GM18858 (cell line): ENCODE results near the gene HSPBP1.

Experiments used
- ATAC-seq: cut with Tn5 transposase; IDR thresholded peaks from one replicate; pipeline ENCODE4 v1.9.1; 2021; ENCODE audit not compliant: unreplicated experiment

Gene HSPBP1

DNA sequence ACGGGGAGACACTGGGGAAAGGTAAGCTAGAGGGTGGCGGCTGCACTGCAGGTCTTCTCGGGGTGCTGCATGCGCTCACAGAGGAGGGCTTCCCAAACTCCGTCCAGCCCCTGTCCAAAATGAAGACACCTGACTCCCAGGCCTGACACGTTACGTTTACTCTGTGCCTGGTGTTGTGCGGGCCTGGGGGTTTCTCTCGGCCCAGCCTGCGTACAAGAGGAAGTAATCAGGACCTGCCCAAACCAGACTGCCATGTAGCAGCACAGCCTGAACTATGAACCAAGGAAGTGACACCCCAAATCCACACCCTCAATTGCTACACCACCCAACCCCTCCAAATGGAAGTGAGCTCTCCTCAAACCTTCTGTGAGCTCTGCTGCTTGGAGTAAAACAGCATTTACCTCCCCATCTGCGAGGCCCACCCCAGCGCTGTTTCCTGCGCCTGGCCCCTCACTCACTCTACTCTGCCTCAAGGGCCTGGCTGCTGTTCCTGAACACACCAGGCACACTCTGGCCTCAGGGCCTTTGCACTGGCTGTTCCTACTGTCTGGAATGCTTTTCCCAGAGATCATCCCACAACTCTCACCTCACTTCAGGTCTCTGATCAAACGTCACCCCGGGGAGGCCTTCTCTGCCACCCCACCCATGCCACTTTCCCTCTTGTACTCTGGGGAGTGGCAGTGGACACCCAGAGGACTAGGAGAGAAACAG lies 3.0 kb downstream of the HSPBP1 start:
- ATAC-seq = no peak

DNA sequence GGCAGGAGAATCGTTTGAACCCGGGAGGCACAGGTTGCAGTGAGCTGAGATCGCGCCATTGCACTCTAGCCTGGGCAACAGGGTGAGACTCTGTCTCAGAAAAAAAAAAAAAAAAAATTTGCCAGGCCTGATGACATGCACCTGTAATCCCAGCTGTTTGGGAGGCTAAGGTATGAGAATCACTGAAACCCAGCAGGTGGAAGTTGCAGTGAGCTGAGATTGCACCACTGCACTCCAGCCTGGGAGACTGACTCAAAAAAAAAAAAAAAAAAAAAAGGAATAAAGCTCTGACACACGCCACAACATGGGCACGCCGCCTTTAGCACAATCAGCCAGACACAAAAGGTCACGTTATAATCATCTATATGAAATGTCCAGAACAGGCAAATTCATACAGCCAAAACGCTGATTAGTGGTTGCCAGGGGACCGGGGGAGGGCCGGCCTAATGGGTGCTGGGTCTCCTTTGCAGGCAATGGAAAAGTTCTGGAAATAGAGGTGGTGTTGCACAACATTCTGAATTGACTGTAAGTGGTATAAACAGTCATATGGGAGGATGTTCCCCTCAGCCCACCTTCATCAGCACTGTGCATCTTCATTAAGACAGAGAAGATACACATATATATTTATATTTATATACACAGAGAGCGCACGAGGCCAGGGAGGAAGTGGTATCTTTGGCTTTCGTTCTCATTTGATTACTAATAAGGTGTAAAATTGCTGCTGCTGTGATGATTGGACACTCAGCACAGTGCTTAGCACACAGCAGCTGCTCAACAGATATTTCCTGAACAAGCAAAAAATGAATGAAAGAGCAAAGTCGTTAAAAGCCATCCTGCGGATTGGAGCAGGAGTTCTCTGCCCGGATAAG lies 3.8 kb downstream of the HSPBP1 start:
- peak; percentile 66 for ATAC-seq

DNA sequence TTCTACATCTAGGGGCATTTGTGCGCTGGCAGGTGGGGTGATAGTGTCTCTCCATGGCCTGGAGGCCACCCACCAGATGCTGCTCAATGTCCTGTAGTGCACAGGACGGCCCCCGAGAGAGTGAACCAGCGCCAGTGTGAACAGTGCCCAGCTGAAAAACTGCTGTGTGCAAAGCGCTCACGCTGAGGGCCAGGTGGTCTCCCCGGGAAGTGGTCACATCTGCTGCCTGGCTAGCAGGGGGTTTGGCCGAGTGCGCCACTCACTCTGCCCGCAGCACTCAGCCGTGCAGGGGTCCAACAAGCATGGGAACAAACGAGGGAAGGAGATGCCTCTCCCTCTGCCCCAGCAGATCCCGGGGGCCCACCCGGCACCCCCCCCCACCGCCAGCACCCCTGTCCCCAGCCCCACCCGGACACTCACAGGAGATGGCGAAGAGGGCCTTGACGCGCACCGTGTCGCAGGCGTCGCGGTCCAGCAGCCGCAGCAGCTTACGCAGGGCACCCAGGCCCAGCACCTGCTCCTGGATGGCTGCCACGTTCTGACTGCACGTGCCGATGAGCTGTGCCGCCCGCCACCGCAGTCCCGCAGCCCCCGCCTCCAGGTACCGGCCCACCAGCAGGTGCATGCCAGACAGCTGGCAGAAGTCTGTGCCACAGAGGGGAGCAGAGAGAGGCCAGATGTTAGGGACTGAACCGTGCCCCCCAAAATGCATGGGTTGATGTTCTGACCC lies 5.8 kb downstream of the HSPBP1 start:
- ATAC-seq = no peak

DNA sequence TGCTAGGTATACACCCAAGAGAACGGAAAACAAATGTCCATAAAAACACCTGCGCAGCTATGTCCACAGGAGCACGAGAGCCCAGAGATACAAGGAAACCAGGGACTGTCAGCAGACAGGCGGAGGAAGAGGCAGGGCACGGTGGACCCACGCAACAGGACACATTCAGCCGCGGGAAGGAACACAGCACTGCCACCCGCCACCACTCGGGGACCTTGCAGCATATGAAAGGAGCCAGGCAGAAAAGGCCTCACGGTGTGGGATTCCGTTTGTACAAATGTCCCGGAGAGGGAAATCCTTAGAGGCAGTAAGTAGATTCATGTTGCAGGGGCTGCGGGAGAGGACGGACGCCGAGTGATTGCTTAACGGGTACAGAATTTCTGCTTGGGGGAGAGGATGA lies 7.8 kb downstream of the HSPBP1 start:
- no peak for ATAC-seq

DNA sequence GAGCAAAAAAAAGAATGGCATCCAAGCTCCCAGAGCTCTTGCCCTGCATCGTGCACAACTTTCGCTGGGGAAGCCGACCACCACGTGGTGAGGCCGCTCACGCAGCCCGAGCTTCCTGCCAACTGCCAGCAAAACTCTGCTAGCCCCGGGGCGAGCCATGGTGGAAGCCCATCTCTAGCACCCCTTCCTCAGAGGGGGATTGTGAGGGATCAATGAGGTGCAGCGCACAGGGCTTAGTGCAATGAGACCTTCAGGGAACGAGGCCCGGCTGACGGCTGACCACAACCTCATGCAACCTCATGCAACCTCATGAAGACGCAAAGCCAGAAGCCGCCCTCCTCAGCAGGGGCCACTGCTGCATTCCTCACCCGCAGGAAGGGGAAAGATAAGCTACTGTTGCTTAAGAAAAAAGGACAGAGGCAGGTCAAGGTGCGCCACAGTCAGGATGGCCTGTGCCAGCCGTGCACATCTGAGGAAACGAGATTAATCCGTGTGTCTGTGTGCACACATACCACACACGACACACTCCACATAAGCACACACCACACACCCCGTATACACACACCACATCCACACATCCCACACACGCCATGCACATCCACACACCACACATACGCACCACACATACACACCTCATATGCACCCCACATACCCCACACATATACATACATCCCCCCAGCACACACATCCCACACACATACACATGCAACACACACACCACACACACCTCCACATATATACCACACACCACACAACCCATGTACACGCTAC lies 9.6 kb downstream of the HSPBP1 start:
- ATAC-seq = no peak

DNA sequence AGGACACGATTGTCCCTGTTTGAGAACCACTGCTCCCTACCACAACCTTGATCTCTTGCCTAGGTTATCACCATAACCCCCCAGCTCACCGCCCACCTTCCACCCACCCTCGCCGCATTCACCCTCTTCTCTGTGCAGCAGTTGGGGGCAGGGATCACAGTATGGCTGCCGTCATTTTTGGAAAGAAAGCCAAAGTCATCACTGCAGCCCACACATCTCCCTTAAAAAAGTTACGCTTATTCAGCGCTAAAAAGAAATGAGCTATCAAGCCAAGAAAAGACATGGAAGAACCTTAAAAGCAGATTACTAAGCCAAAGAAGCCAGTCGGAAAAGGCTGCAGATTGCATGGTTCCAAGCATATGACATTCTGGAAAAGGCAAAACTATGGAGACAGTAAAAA lies 10.6 kb downstream of the HSPBP1 start:
- no peak for ATAC-seq

DNA sequence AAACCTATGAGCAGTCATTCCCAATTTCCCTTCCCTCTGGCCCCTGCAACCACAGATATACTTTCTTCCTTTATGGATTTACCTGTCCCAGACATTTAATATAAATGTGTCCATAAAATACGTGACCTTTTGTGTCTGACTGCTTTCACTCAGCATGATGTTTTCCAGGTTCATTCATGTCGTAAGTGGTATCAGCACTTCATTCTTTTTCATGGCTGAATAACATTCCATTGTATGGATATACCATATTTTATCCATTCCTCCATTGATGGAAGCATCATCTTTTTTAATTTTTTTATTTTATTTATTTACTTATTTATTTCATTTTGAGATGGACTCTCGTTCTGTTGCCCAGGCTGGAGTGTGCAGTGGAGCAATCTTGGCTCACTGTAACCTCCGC lies 13.1 kb downstream of the HSPBP1 start:
- no peak for ATAC-seq

DNA sequence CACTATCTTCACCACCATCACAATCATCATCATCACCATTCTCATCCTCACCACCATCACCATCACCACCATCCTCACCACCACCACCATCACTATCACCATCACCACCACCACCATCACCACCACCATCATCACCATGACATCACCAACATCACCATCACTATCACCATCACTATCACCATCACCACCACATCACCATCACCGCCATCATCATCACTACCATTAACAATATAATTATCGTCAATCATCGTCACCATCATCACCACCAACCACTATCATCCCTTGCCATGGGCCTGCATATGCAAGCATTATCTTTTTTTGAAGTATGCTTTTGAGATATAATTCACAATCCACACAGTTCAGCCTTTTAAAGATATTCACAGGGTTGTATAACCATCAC lies 13.5 kb downstream of the HSPBP1 start:
- no peak for ATAC-seq

DNA sequence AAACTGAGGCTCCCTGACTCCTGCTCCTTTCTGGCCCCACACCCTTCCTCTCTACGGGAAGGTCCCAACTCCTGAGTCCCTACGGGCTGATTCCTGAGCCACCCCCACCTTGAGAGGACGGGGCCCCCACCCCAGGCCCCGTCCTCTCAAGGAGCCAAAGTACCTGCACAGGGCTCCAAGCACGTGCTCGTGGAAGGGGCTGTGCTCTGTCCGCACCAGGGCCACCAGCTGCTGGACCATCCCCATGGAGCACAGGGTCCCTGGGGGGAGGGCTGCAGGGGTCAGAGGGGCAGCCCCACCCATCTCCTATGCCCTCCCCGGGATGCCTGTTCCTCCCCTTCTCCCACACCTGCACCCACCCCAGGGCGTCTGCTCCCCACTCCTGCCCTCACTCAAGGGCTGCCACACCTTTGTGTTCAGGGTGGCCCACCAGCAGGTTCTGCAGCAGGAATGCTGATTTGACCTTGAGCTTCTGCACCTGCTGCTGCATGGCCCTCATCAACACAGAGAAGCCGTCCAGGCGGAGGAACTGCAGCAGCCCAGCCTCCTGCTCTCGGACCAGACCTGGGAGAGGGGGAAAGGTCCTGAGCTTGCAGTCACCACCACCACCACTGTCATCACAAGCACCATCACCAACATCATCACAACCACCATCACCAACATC lies 14.1 kb downstream of the HSPBP1 start:
- ATAC-seq = no peak

DNA sequence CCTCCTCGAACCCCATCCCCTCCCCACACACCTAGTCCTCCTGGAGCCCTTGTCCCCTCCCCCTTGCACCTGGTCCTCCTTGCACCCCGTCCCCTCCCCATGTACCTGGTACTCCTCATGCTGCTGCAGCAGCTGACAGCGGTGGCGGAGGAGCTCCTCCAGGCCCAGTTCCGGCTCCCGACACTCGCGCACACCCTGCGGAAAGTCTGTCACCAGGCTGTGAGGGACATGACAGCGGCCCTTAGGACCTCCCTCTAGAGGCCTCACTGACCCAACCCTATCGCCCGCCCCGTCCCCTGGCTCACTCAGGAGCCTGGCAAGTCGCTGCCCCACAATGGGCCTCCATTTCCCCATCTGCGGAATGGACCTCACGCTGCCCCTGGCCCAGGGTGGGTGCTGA lies 14.7 kb downstream of the HSPBP1 start:
- no peak for ATAC-seq

DNA sequence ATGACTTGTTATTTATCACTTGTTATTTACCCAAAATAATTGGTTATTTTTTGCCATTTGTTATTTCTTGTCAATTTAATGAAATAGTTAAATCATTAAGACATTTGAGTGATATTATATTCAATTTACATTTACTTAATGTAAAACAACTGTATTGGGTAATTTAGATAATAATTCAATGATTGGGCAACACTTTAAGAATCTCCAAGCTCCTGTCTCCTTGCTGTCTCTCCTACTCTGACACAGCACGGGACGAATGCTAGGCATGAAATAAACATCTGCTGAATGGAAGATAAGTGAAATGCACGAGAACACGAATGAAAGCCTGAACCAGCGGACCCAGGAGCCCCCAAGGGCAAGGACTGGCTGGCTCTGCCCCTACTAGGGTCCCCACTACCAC lies 15.4 kb downstream of the HSPBP1 start:
- no peak for ATAC-seq

DNA sequence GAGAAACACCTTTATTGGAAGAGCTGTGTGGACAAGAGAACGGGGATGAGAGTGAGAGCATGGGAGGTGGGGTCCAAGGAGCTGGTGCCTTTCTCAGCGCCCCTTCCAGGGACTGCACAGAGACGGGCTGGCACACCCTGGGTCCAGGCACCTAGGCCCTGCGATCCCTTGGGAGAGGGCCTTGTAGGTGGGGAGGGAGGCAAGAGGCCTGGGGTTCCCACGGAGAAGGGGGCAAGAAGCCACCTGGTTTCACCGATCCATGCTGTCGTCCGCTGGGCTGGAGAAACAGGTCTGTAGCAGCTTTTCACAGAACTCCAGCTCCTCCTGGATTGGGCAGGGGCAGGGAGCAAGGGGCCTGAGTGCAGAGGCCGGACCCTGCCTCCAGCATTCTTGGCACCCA lies 17.6 kb downstream of the HSPBP1 start:
- no peak for ATAC-seq

DNA sequence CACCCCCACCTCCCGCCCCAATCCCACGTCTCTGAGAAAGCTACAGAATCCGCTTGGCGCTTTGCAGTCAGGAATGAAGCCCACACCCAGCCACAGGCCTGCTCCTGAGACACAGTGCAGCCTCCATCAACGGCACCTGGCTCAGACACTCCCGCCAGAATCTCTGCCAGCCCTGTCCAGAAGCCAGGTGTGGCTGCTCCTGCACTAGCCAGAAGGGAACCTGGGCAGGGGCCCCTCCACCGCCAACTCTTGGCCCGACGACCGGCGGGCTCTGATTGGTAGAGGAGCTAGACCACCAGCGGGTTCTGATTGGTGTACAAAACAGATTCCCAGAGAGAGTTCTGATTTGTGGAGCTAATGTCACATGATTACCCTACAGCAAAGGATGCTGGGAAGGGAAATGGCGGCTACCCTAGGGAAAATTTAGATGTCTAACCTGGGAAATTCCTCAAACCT lies 18.2 kb downstream of the HSPBP1 start:
- no peak for ATAC-seq

DNA sequence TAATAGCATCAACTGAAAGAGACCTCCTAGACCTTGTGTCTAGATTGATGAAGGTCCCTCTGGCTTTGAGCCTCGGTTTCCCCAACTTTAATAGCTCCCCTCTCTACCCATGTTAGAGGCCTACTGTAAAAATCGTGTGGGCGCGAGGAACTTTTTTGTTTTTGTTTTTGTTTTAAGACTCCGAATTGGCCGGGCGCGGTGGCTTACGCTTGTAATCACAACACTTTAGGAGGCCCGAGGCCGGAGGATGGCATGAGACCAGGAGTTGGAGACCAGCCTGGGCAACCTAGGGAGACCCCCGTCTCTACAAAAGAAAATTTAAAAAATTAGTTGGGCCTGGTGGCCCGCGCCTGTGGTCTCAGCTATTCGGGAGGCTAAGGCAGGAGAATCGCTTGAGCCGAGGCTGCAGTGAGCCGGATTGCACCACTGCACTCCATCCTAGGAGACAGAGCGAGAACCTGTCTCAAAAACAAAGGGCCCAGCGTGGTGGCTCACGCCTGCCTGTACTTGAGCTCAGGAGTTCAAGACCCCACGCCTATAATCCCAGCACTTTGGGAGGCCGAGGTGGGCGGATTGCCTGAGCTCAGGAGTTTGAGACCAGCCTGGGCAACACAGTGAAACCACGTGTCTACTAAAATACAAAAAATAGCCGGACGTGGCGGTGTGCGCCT lies 20.2 kb downstream of the HSPBP1 start:
- no peak for ATAC-seq

DNA sequence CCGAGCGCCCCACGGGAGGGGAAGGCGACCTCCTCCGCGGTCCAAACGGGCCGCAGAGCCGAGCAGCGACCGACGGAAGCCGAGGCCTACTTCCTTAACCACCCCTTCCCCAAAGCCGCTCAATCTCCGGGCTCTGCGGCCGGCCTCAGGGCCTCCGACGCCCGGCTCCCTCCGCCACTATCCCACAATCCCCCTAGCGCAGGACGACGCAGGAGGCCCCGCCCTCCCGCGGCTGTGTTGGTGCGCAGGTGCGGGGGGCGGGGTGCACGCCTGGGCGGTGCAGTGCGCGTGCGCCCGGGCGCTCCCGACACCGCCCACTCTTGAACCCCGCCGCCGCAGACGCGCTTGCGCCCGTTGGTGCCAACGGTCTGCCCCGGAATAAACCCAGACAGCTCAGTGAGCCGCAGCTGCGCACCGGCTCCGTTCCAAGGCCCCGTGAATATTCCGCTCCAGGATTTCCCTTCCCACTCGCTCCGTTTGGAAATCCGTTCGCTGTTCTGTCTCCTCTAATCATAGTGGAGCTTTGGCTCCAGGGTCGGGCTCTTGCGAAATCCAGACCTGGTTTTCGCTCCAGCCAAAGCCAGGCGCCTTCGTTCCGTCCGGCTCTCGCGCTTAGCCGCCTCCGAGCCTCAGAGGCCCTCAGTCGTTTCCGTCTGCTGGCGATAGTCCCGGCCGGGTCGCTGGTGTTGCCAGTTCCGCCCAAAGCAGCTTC lies 20.9 kb downstream of the HSPBP1 start, which contains the start of gene PPP6R1:
Gene PPP6R1, minus strand, starts transcription at position 190 of the 712 bp plus-strand sequence. CDS start 11,914 bp downstream, outside the sequence.
- peak; percentile 57 for ATAC-seq

DNA sequence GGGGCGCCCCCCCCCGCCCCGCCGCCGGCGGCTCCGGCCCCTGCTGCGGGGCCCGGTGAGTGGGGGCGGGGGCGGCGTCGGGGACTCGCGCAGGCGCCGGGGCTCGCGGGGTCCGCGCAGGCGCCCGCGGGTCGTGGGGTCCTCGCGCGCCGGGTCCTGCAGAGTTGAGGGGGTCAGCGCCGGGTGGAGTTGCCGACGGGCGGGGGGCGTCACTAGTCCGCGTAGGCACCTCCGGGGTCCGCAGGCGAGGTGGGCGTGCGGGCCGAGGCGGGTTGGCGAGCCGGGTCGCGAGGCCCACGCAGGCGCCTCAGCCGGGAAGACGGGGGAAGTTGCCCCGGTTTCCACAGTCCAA lies 21.5 kb downstream of the HSPBP1 start:
- ATAC-seq = no peak

DNA sequence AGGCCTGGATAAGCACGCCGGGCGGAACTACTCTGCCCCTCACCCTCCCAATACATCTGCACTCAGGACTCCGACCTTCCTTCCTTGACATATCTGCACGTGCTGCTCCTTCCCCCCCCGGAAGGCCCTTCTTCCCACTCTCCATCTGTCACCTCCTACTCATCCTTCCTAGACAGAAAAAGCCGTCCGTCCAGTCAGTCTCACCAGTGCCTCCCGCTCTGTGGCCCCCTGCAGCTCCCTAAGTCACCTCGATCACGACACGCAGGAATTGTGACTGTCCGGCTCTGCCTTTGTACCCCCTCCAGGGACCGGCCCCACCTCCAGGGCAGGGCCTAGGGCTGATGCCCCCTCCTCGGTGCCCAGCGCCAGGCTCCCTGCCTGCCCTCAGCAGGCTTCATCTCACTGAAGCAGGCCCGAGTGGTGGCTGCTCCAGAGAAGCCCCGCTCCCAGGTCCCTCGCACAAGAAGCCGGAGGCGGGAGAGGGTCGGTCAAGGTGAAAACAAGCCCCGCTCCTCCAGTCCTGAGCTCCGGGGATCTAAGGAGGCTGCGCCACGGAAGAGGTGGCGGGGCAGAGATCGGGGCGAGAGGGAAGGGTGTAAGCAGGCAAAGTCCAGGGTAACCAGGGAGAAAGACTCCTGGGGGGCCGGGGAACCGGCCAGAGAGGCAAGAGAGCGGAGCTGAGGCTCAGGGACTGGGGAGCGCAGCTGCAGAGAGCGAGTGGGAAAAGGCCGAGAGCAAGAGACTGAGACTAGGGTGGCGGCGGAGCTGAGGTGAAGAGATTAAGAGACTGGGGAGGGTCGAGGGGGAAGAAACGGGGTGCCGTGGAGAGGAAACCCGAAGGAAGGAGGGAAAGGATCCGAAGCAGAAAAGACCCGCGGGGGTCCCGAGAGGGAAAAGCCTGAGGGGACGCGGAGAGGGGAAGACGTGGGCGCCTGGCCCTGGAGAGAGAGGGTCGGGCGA lies 22.2 kb downstream of the HSPBP1 start:
- no peak for ATAC-seq
